ENCODE results near the gene KIF3A.

DNA sequence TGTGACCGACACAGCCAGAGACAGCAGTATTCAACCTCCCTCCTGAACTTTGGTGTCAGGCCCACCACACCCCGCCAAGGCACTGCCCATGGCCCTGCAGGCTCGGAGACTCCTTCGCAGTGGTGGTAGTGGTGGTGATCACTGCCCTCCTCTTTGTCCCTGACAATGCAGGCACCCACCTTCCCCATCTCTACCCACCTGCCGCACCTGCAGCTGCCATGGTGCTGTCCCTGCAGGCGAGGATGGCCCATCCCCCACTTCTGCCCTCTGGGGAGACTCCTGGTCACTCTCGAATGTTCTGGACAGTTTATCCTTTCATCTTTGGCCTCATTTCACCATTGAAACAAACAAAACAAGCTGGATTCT, 67.9 kb downstream of the KIF3A start:
- TF ChIP-seq CTCF (IDR thresholded peaks at IDR 0.05) (no peak), POLR2A (IDR thresholded peaks at IDR 0.05) (no peak)

All from prostate gland (tissue), 2 donors.